GM06990 (cell line): ENCODE results near the gene GNAQ.

ENCODE experiments used
- DNase-seq: peaks from one replicate; pipeline ENCODE4 v3.0.0-alpha.2; 2011; ENCODE audit not compliant: insufficient read length; ENCODE audit errors: extremely low read depth
- H3K27me3 ChIP-seq: replicated peaks from 2 replicates; pipeline ENCODE4 v1.6.0; 2011; ENCODE audit warnings: low read length; ENCODE audit not compliant: control insufficient read depth, insufficient read depth
- H3K36me3 ChIP-seq: 2 replicates; pipeline ENCODE4 v1.5.1; 2011; ENCODE audit warnings: low read length; ENCODE audit not compliant: control insufficient read depth, insufficient read depth
- H3K4me3 ChIP-seq: replicated peaks from 2 replicates; pipeline ENCODE4 v1.5.1; 2011; ENCODE audit warnings: low read depth, mild to moderate bottlenecking, control low read depth, low read length
- TF ChIP-seq, protein P1 (sequence below): IDR thresholded peaks from 2 replicates; pipeline ENCODE4 v1.5.1; 2011; ENCODE audit warnings: low read length, control low read depth, mild to moderate bottlenecking, inconsistent platforms; ENCODE audit not compliant: insufficient read depth, poor library complexity, severe bottlenecking

GNAQ gene

DNA sequence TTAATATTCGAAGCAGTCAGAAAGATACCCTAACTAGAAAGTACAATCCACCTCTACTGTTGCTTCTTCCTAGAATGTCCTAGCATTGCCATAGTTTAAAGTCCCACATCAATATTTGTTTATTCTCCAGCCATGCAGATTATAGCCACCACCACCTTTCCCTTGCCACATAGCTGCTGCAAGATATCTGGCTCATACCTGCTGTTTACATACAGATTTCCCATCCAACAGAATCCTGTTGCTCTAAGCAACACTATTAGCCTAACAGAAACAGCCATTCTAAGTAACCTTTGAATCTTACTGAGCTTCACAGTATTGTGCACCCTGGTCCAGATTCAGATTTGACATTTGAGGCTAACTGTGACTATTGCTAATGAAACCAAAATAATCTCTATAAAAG is 45.6 kb downstream of the GNAQ start:
- DNase-seq, result no peak
- H3K4me3 ChIP-seq, result no peak overlapping the region
- 0 out of 2 replicates have a peak, but pooled peaks cover 1% of the 10 kb centered on the region for H3K27me3 ChIP-seq
- no peaks in the 10 kb centered on the region for H3K36me3 ChIP-seq
- TF ChIP-seq, protein P1, sequence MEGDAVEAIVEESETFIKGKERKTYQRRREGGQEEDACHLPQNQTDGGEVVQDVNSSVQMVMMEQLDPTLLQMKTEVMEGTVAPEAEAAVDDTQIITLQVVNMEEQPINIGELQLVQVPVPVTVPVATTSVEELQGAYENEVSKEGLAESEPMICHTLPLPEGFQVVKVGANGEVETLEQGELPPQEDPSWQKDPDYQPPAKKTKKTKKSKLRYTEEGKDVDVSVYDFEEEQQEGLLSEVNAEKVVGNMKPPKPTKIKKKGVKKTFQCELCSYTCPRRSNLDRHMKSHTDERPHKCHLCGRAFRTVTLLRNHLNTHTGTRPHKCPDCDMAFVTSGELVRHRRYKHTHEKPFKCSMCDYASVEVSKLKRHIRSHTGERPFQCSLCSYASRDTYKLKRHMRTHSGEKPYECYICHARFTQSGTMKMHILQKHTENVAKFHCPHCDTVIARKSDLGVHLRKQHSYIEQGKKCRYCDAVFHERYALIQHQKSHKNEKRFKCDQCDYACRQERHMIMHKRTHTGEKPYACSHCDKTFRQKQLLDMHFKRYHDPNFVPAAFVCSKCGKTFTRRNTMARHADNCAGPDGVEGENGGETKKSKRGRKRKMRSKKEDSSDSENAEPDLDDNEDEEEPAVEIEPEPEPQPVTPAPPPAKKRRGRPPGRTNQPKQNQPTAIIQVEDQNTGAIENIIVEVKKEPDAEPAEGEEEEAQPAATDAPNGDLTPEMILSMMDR, result no peak

DNA sequence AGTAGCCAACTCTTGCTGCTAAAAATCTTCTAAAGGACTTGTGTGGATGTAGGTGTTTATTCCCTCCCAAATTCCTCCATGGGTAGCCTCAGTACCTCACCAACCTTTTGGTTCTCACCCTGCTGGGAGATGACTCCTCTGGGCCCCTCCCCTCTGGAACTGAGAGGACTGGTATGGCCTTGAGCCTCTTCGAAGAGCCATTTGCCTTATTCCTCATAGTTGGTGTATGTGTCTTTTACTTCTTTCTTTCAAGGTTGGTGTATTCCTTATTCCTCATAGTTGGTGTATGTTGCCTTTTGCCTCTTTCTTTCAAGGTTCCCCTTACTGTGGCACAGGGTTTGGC is 48.3 kb downstream of the GNAQ start:
- no peak for DNase-seq
- no peaks in the 10 kb centered on the region for H3K27me3 ChIP-seq
- no peaks in the 10 kb centered on the region for H3K36me3 ChIP-seq
- H3K4me3 ChIP-seq, result no peak overlapping the region
- TF ChIP-seq, protein P1, result no peak

DNA sequence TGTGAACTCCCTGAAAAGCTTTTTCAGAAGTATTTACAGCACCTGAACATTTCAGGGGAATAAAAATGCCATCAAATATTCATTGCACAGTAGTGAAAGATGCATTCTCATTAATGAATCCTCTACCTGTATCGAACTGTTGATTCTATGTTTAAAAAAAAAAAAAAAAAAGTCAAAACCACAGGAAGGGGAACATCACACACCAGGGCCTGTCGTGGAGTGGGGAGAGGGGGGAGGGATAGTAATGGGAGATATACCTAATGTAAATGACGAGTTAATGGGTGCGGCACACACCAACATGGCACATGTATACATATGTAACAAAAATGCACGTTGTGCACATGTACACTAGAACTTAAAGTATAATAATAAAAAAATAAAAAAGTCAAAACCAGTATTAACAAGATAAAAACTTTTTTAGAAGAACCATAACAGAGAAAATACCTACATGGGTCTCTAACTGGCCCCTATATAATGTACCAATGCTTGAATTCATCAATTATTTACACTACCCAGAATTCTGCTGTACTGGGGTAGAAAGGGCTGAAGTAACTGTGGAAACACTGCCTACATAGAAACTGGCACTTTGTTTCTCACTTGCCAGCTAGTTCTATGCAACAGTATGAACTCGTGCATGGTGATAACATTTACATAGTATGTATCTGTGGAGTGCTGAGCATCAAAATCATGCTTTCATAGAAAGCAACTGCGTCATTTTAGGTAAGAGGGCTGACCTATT is 48.9 kb downstream of the GNAQ start:
- no peak for DNase-seq
- H3K27me3 ChIP-seq, result no peaks in the 10 kb centered on the region
- H3K36me3 ChIP-seq, result no peaks in the 10 kb centered on the region
- TF ChIP-seq, protein P1, result no peak
- H3K4me3 ChIP-seq, result no peak overlapping the region

DNA sequence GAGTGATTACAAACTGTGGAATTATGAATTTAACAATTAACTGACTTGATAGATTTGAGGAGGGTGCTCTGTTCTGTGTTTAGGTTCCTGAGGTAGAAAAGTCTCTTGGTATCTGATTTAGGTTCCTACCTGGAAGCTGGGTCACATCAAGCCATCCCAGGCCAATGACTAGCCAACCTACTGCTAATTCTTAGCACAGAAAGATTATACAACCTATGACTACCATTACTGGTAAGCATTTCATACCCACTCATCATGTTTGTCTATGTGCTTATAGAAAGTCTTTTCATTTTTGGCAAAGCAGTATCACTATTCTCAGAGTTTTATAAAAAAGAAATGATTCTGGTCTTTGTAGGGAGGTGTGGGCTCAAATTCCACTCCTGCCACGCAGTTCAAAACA is 49.7 kb downstream of the GNAQ start:
- Histone ChIP-seq H3K36me3 (no peaks in the 10 kb centered on the region), H3K27me3 (no peaks in the 10 kb centered on the region), H3K4me3 (no peak overlapping the region)
- TF ChIP-seq, protein P1, result no peak
- DNase-seq, result no peak

DNA sequence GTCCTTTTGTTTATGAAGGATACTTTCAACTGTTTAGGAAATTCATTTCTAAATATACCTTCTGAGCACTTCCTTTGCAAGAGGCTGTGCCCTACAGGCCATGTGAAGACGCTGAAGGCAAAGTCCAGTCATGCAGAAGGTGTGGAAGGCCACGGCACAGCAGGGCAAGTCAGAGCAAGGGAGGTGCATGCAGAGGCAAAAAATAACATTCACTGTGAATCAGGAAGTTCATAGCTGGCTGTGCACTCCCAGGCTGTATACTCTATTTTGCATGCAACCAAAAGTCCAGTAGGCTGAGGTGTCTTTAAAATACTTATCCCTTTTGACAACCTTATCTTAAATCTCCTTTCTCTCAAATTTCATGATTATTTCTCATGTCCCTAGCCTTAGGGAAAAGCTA is 50.3 kb downstream of the GNAQ start:
- H3K36me3 ChIP-seq, result no peaks in the 10 kb centered on the region
- peak; percentile 33 for DNase-seq
- no peaks in the 10 kb centered on the region for H3K27me3 ChIP-seq
- no peak overlapping the region for H3K4me3 ChIP-seq
- TF ChIP-seq, protein P1, result no peak

DNA sequence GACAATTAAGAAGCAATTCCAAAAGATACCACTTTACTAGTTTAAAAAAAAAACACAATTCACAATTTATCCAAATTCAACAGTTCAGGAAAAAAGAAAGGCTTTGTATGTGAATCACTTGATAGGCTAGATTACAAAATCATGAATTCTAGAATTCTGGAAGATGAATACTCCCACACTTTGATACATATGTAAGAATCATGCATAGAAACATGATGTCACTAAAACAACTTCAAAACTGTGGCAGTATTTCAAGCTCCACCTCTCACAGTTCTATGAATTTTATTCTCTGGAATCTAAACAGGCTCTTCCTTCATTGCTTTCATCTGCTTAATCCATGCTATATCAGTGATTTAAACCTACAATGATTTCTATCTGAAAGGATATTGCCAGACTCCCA is 51.0 kb downstream of the GNAQ start:
- no peaks in the 10 kb centered on the region for H3K36me3 ChIP-seq
- no peak for DNase-seq
- TF ChIP-seq, protein P1, result no peak
- H3K4me3 ChIP-seq, result no peak overlapping the region
- H3K27me3 ChIP-seq, result no peaks in the 10 kb centered on the region
